Measurements from ENCODE around the gene PITHD1. TPM values are rescaled to one million over a fixed set of nuclear protein-coding genes. Genes with fewer than 3 reads are reported as not detected.
A peak's percentile ranks its signal among the peaks of the same experiment; 100 is the strongest.

PITHD1 gene
- total and polyA plus RNA-seq, 10 of the 15 experiments (the other 5 are each of a cell fraction or from before 2014, with no cell fraction given), result 23.7 to 82.2 (median 67.0) TPM

DNA sequence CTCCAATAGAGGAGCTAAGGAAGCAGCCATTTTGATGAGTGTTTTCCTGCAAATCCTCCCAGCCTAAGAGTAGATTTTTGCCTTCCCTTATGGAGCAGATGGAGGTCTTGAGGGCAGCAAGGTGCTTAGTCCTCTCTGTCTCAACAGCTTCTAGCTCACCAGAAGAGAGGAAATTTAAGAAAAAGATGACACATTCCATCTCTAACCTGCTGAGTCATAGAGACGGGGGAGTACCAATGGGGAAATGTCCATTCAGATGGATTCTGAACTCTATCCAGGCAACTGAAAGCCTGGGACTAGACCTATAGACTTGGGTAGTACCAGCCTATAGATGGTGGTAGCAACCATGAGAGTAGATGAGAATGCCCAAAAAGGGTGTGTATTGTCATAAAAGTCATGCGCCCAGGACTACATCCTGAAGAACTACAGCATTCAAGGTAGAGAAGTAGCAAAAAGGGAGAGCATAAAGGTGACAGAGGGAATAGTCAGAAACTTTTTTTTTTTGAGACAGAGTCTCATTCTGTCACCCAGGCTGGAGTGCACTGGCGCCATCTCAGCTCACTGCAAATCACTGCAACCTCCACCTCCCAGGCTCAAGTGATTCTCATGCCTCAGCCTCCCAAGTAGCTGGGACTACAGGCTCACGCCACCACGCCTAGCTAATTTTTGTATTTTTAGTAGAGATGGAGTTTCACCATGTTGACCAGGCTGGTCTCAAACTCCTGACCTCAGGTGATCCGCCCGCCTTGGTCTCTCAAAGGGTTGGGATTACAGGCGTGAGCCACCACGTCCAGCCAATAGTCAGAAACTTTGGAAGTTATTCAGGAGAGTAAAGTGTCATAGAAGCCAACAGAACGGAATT lies 45.6 kb upstream of the PITHD1 start:
- no peak for FAIRE-seq
- ChIA-PET SMC1A (ENCODE audit: uncharacterized antibody, unreplicated experiment) (no interaction called here), POLR2A (interaction anchor here (0.6 to 1.2 kb wide), 2 partner anchors 14 to 35 kb away, joined by 3 read pairs; no protein-coding TSS in a partner anchor), CTCF (interaction anchor here (0.8 to 1.2 kb wide), 2 partner anchors 15 to 41 kb away, joined by 3 to 4 read pairs; partner anchors contain the start of gene RPL11), RAD21 (ENCODE audit: unreplicated experiment) (no interaction called here)
- no peak overlapping the region for H2AFZ ChIP-seq (ENCODE audit: control insufficient read depth, low read depth, low read length)
- BruUV-seq (replicated peaks), result no TSS peak
- no peak for ATAC-seq
- no peaks in the 10 kb centered on the region for H3K27me3 ChIP-seq (replicated peaks in 1 of 2; ENCODE audit: control insufficient read depth in 2 of 2, insufficient read depth in 2 of 2, low read length in 1 of 2)
- in situ Hi-C loops (cut with MboI), result no loop called here
- WGBS (ENCODE audit: insufficient coverage, insufficient replicate concordance, low lambda C conversion rate, missing lambda C conversion rate), result 98% methylated on average over 10 of the region's 10 CpGs
- no peak overlapping the region for H3K9ac ChIP-seq (ENCODE audit: control insufficient read depth, insufficient read depth, low read length)
- H4K20me1 ChIP-seq (ENCODE audit: control insufficient read depth, insufficient read depth), result no peaks in the 10 kb centered on the region
- no peak overlapping the region for H3K4me3 ChIP-seq
- intact Hi-C loops (cut with micrococcal nuclease; ENCODE audit: unreplicated experiment), result no loop called here
- no peaks in the 10 kb centered on the region for H3K9me3 ChIP-seq (replicated peaks; ENCODE audit: control insufficient read depth, insufficient read depth, low read length)
- no peak for DNase-seq (ENCODE audit: low read depth, low spot score)
- H3K36me3 ChIP-seq (ENCODE audit: control insufficient read depth in 2 of 2, insufficient read depth in 2 of 2, low read length in 1 of 2), result no peaks in the 10 kb centered on the region
- H3K4me1 ChIP-seq (ENCODE audit: control insufficient read depth, insufficient read depth, low read length), result peaks cover 42% of the 10 kb centered on the region
- peak overlapping the region; percentile 37 for H3K27ac ChIP-seq (ENCODE audit: control insufficient read depth, insufficient read depth)
- H3K79me2 ChIP-seq (ENCODE audit: control insufficient read depth, insufficient read depth, low read length), result no peaks in the 10 kb centered on the region; the same call in 1 of the 2 replicates
- H3K4me2 ChIP-seq (ENCODE audit: control insufficient read depth, insufficient read depth), result no peak overlapping the region
- TF ChIP-seq RAD21 (IDR thresholded peaks at IDR 0.05; ENCODE audit: insufficient read depth, low read depth, low read length), result no peak
- TF ChIP-seq RAD51 (IDR thresholded peaks at IDR 0.05), result no peak
- TF ChIP-seq JUNB (IDR thresholded peaks at IDR 0.05), result no peak
- TF ChIP-seq NR2F1 (conservative IDR thresholded peaks at IDR 0.05), result no peak
- no peak for TF ChIP-seq LARP7 (IDR thresholded peaks at IDR 0.05)
- TF ChIP-seq, protein P1, sequence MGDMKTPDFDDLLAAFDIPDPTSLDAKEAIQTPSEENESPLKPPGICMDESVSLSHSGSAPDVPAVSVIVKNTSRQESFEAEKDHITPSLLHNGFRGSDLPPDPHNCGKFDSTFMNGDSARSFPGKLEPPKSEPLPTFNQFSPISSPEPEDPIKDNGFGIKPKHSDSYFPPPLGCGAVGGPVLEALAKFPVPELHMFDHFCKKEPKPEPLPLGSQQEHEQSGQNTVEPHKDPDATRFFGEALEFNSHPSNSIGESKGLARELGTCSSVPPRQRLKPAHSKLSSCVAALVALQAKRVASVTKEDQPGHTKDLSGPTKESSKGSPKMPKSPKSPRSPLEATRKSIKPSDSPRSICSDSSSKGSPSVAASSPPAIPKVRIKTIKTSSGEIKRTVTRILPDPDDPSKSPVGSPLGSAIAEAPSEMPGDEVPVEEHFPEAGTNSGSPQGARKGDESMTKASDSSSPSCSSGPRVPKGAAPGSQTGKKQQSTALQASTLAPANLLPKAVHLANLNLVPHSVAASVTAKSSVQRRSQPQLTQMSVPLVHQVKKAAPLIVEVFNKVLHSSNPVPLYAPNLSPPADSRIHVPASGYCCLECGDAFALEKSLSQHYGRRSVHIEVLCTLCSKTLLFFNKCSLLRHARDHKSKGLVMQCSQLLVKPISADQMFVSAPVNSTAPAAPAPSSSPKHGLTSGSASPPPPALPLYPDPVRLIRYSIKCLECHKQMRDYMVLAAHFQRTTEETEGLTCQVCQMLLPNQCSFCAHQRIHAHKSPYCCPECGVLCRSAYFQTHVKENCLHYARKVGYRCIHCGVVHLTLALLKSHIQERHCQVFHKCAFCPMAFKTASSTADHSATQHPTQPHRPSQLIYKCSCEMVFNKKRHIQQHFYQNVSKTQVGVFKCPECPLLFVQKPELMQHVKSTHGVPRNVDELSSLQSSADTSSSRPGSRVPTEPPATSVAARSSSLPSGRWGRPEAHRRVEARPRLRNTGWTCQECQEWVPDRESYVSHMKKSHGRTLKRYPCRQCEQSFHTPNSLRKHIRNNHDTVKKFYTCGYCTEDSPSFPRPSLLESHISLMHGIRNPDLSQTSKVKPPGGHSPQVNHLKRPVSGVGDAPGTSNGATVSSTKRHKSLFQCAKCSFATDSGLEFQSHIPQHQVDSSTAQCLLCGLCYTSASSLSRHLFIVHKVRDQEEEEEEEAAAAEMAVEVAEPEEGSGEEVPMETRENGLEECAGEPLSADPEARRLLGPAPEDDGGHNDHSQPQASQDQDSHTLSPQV (IDR thresholded peaks at IDR 0.05), result no peak
- no peak for TF ChIP-seq RFX5 (IDR thresholded peaks at IDR 0.05; ENCODE audit: low read depth, low read length)
- TF ChIP-seq BRCA1 (IDR thresholded peaks at IDR 0.05; ENCODE audit: low read depth, low read length), result no peak
- no peak for TF ChIP-seq EED (IDR thresholded peaks at IDR 0.05; ENCODE audit: low read depth)
- no peak for TF ChIP-seq TBL1XR1 (IDR thresholded peaks at IDR 0.05; ENCODE audit: low read depth, low read length)
- no peak for TF ChIP-seq KLF5 (IDR thresholded peaks at IDR 0.05; ENCODE audit: partially characterized antibody)
- TF ChIP-seq, protein P2, sequence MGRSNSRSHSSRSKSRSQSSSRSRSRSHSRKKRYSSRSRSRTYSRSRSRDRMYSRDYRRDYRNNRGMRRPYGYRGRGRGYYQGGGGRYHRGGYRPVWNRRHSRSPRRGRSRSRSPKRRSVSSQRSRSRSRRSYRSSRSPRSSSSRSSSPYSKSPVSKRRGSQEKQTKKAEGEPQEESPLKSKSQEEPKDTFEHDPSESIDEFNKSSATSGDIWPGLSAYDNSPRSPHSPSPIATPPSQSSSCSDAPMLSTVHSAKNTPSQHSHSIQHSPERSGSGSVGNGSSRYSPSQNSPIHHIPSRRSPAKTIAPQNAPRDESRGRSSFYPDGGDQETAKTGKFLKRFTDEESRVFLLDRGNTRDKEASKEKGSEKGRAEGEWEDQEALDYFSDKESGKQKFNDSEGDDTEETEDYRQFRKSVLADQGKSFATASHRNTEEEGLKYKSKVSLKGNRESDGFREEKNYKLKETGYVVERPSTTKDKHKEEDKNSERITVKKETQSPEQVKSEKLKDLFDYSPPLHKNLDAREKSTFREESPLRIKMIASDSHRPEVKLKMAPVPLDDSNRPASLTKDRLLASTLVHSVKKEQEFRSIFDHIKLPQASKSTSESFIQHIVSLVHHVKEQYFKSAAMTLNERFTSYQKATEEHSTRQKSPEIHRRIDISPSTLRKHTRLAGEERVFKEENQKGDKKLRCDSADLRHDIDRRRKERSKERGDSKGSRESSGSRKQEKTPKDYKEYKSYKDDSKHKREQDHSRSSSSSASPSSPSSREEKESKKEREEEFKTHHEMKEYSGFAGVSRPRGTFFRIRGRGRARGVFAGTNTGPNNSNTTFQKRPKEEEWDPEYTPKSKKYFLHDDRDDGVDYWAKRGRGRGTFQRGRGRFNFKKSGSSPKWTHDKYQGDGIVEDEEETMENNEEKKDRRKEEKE (IDR thresholded peaks at IDR 0.05), result no peak
- TF ChIP-seq ETV6 (conservative IDR thresholded peaks at IDR 0.05 in 1 of 2, IDR thresholded peaks at IDR 0.05 in 1 of 2; ENCODE audit: borderline replicate concordance in 1 of 2, low read depth in 1 of 2), result no peak

All from GM12878 (cell line).